T-helper 2 cell treated with Interferon-gamma antibody and Interleukin-4, amounts not matched to agents 100 ng/mL and 5 ng/mL, for 36 hours (primary cell): ENCODE results near the gene C1GALT1. TPM values are rescaled to one million over a fixed set of nuclear protein-coding genes. Genes with fewer than 3 reads are reported as not detected.

ENCODE experiments used
- intact Hi-C: fragments of 100-400 bp; cut with micrococcal nuclease; formaldehyde crosslinking; loops from one replicate; pipeline ENCODE4 v1.15.1; 2023
- total RNA-seq: library from RNA; stranded (reverse); gene quantifications from 2 replicates; pipeline ENCODE4 v1.2.3, GENCODE V29; 2022

Gene C1GALT1
- total RNA-seq, 1 donor from 2014 or later = 47.5 TPM

- intact Hi-C loops = no loop called here
These were observed 83.0 kb downstream of the C1GALT1 start for GRCh38 chr7:7265081-7266075.

- intact Hi-C loops = no loop called here
These were observed 84.0 kb downstream of the C1GALT1 start for GRCh38 chr7:7266257-7266881.

GRCh38 chr7:7271094-7271874, 88.9 kb downstream of the C1GALT1 start:
- intact Hi-C loops = no loop called here

GRCh38 chr7:7272294-7272693, 90.0 kb downstream of the C1GALT1 start:
- intact Hi-C loops = no loop called here

- intact Hi-C loops = no loop called here
These were observed 92.4 kb downstream of the C1GALT1 start for GRCh38 chr7:7274782-7275181.

GRCh38 chr7:7276161-7276560, 93.8 kb downstream of the C1GALT1 start:
- intact Hi-C loops = no loop called here

- intact Hi-C loops = no loop called here
These were observed 108.2 kb downstream of the C1GALT1 start for GRCh38 chr7:7290429-7291122.

GRCh38 chr7:7292085-7292484, 109.7 kb downstream of the C1GALT1 start:
- intact Hi-C loops = no loop called here

- intact Hi-C loops = no loop called here
These were observed 110.3 kb downstream of the C1GALT1 start for GRCh38 chr7:7292608-7293007.

- intact Hi-C loops = no loop called here
These were observed 110.7 kb downstream of the C1GALT1 start for GRCh38 chr7:7293092-7293491.

- intact Hi-C loops = no loop called here
These were observed 112.6 kb downstream of the C1GALT1 start for GRCh38 chr7:7294911-7295310.
